GM12801 (cell line): ENCODE data around the gene ANKEF1.

Source experiments
- TF ChIP-seq, protein P1 (sequence below): IDR thresholded peaks from one replicate; pipeline ENCODE4 v1.5.1; 2011; ENCODE audit warnings: control low read depth; ENCODE audit not compliant: insufficient read length; ENCODE audit errors: extremely low read depth

The ANKEF1 gene

GRCh38 chr20:10077081-10077471 is 42.3 kb downstream of the ANKEF1 start:
- TF ChIP-seq, protein P1, sequence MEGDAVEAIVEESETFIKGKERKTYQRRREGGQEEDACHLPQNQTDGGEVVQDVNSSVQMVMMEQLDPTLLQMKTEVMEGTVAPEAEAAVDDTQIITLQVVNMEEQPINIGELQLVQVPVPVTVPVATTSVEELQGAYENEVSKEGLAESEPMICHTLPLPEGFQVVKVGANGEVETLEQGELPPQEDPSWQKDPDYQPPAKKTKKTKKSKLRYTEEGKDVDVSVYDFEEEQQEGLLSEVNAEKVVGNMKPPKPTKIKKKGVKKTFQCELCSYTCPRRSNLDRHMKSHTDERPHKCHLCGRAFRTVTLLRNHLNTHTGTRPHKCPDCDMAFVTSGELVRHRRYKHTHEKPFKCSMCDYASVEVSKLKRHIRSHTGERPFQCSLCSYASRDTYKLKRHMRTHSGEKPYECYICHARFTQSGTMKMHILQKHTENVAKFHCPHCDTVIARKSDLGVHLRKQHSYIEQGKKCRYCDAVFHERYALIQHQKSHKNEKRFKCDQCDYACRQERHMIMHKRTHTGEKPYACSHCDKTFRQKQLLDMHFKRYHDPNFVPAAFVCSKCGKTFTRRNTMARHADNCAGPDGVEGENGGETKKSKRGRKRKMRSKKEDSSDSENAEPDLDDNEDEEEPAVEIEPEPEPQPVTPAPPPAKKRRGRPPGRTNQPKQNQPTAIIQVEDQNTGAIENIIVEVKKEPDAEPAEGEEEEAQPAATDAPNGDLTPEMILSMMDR, result no peak

DNA sequence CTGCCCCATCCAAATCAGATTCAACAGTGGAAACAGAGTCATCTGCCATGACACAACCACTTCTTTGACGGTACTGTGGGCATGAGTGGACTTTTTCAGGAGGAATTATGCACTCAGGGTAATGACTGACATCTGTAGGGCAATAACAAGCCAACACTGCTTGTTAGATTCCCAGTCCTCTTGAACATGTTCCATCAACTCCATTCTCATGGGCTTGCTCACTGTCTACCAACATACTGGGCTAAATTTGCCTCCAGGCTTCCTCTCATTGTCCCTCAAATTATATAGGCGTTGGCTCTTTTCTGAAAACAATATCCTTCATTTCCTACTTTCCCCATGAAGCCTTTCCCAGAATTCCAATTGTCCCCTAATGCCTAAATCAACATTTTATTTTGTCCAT is 43.1 kb downstream of the ANKEF1 start:
- TF ChIP-seq, protein P1, result no peak

DNA sequence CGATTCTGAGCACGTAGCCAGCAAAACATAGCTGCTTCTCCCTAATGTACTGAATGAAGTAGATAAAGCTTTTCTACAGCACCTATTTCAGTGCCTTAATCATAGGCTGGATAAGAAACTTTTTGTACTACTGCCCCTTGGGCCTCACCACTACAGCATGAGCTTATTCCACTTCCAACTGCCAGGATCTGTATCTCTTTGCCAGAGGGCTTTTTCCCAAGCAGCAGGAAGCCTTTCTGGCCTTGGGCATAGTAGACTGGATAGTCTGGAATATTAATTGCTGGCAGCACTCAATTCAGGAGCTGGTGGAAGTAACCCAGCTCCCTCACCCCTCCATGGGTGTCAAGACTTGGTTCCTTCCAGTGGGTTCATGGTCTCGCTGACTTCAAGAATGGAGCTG is 43.6 kb downstream of the ANKEF1 start:
- TF ChIP-seq, protein P1, result no peak

DNA sequence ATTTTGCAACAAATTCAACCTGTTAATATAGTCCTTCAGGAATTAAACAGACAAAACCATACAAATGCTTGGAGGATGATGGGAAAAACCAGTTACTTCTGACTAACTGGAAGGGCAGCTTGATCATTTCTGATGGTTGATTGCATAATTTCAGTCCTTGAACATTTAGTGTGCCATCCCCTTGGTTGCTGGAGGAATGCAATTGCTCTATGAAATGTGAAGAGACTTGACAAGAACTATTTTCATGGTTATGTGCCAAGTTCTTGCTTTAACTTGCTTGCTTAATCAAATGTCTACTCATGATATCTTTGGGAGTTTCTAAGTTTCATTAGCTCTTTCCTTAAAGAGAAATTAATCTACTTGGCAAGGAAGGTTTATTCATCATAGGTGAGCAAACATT is 45.2 kb downstream of the ANKEF1 start:
- TF ChIP-seq, protein P1, result no peak

DNA sequence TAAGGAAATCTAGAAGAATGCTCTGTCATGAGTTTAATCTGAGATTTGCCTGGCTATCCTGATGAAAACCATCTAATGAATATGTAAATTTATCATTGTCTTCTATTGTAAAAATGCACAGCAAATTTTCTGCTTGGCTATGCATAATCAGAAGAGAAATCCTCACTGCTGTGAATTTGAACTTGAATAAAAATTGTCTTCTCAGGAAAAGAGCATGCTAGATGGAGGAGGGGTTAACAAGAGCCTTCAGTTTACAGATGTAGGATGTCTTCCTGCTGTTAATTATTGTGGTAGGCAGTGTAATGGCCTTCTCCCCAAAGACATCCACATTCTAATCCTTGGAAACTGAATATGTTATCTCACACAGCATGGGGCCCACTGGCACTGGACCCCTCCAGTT is 45.8 kb downstream of the ANKEF1 start:
- TF ChIP-seq, protein P1, result no peak

- TF ChIP-seq, protein P1, result no peak
Observed at GRCh38 chr20:10089871-10090587, 55.2 kb downstream of the ANKEF1 start.

DNA sequence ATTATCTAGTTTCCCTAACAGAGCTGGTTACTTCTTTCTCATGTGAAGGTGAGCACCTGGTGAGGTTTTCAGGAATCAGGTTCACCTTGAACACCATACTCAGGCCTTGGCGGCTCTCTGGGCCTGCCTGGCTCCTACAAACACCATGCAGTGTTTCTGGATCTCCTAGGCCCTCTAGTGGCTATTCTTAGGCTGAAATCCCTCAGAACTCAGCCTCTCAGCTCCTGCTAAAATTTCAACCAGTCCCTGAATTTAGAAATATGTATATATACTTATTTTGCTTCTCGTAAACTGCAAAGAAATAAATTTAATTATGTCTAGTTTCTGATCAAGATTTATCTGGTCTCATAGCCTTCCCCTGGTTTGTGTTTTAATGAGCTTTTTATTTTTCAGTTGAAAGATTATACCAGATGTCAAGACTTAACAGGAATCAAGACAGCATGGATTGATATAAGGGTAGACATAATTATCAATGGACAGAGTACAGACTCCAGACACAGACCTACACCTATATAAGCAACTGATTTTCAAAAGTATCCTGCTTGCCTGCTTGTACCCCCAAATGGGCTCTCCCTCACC is 55.9 kb downstream of the ANKEF1 start:
- TF ChIP-seq, protein P1, result no peak
